ENCODE results near the gene GGA3.

Gene GGA3

GRCh38 chr17:75242461-75243042 lies 18.9 kb downstream of the GGA3 start:
- TF ChIP-seq, protein P1, sequence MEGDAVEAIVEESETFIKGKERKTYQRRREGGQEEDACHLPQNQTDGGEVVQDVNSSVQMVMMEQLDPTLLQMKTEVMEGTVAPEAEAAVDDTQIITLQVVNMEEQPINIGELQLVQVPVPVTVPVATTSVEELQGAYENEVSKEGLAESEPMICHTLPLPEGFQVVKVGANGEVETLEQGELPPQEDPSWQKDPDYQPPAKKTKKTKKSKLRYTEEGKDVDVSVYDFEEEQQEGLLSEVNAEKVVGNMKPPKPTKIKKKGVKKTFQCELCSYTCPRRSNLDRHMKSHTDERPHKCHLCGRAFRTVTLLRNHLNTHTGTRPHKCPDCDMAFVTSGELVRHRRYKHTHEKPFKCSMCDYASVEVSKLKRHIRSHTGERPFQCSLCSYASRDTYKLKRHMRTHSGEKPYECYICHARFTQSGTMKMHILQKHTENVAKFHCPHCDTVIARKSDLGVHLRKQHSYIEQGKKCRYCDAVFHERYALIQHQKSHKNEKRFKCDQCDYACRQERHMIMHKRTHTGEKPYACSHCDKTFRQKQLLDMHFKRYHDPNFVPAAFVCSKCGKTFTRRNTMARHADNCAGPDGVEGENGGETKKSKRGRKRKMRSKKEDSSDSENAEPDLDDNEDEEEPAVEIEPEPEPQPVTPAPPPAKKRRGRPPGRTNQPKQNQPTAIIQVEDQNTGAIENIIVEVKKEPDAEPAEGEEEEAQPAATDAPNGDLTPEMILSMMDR (IDR thresholded peaks at IDR 0.05; ENCODE audit: insufficient read depth, low read depth, low read length, missing control alignments): no peak
- no peak overlapping the region for H3K4me3 ChIP-seq (ENCODE audit: low read depth, low read length)
- no peak for DNase-seq (ENCODE audit: low read depth)

- TF ChIP-seq, protein P1 (IDR thresholded peaks at IDR 0.05; ENCODE audit: insufficient read depth, low read depth, low read length, missing control alignments): no peak
- no peak overlapping the region for H3K4me3 ChIP-seq (ENCODE audit: low read depth, low read length)
- no peak for DNase-seq (ENCODE audit: low read depth)
Observed at GRCh38 chr17:75241996-75242460, 19.4 kb downstream of the GGA3 start.

DNA sequence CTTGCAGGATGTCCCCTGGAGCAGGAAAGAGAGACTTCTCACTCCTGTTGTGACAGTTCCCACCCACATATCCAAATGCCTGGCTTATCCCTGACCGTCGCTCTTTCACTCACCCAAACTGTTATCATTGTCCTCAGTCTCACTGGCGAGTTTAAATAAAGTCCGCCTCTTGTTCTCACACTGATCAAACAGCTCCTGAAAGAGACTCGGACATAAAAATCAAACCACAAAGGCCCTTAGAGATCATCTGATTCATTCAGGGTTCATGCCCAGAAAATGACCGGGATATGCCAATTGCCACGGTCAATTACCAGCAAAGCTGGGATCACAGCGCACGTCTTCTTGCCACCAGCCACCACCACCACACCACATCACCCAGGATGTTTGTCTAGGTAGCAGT lies 19.9 kb downstream of the GGA3 start:
- DNase-seq (ENCODE audit: low read depth): no peak
- TF ChIP-seq, protein P1 (IDR thresholded peaks at IDR 0.05; ENCODE audit: insufficient read depth, low read depth, low read length, missing control alignments): no peak
- no peak overlapping the region for H3K4me3 ChIP-seq (ENCODE audit: low read depth, low read length)

DNA sequence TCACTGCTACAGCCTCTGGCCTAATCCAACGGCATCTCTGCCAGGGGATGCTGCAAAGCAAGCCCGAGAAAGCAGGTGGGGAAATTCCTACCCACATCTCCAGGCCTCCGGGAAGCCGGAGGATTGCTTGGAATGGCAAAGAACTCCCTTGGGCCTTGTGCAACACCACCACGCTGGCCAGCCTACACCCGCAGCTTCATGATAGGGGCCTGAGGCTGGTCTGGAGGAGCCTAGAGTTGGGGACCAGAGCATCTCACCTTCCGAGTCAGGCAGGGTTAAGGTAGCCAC lies 20.3 kb downstream of the GGA3 start:
- TF ChIP-seq, protein P1 (IDR thresholded peaks at IDR 0.05; ENCODE audit: insufficient read depth, low read depth, low read length, missing control alignments): no peak

GRCh38 chr17:75240394-75241142 lies 20.8 kb downstream of the GGA3 start:
- DNase-seq (ENCODE audit: low read depth): no peak
- TF ChIP-seq, protein P1 (IDR thresholded peaks at IDR 0.05; ENCODE audit: insufficient read depth, low read depth, low read length, missing control alignments): peak; percentile 72
- no peak overlapping the region for H3K4me3 ChIP-seq (ENCODE audit: low read depth, low read length)

More for the DNA sequence above, 20.3 kb downstream of the GGA3 start:
- no peak for DNase-seq (ENCODE audit: low read depth)
- no peak overlapping the region for H3K4me3 ChIP-seq (ENCODE audit: low read depth, low read length)

- TF ChIP-seq, protein P1 (IDR thresholded peaks at IDR 0.05; ENCODE audit: insufficient read depth, low read depth, low read length, missing control alignments): no peak
- H3K4me3 ChIP-seq (ENCODE audit: low read depth, low read length): no peak overlapping the region
- no peak for DNase-seq (ENCODE audit: low read depth)
Observed at GRCh38 chr17:75239778-75240393, 21.5 kb downstream of the GGA3 start.
